WTC11 (cell line): Measurements from ENCODE around the gene NEDD4. TPM values are rescaled to one million over a fixed set of nuclear protein-coding genes. Genes with fewer than 3 reads are reported as not detected.
"Not testable (repeated sequence)": the region's sequence is repeated elsewhere in the genome, so short reads cannot be mapped to it uniquely, and the experiment has no call there.

ENCODE experiments used
- ATAC-seq: fragments of 200-7000 bp; cut with Tn5 transposase; 2 replicates; pipeline ENCODE4 v1.10.0; 2021; ENCODE audit warnings: mild to moderate bottlenecking, moderate library complexity
- CTCF ChIA-PET: fragments of 300-600 bp; sonication (Branson Sonifier 250); formaldehyde crosslinking; loops from one replicate; lab custom pipeline; 2021; ENCODE audit warnings: antibody characterized with exemption; lab: Charles Lee
- POLR2A ChIA-PET: fragments of 350-600 bp; sonication (Branson Sonifier 250); formaldehyde crosslinking; loops from one replicate; lab custom pipeline; 2021; ENCODE audit warnings: antibody characterized with exemption; lab: Charles Lee
- DNase-seq: peaks from one replicate; pipeline ENCODE4 v3.0.0; 2021; ENCODE audit warnings: low spot score
- H3K27ac Mint-ChIP-seq: 2 replicates; pipeline ENCODE4 v1.8.0; 2021; ENCODE audit warnings: mixed read lengths
- H3K27me3 Mint-ChIP-seq: 2 replicates; pipeline ENCODE4 v1.8.0; 2021; ENCODE audit warnings: low read depth, mild to moderate bottlenecking, moderate library complexity, mixed read lengths
- H3K36me3 Mint-ChIP-seq: 2 replicates; pipeline ENCODE4 v1.8.0; 2021; ENCODE audit warnings: mixed read lengths
- H3K4me1 Mint-ChIP-seq: 2 replicates; pipeline ENCODE4 v1.8.0; 2022; ENCODE audit warnings: mixed read lengths
- H3K4me3 Mint-ChIP-seq: 2 replicates; pipeline ENCODE4 v1.8.0; 2021; ENCODE audit warnings: mild to moderate bottlenecking, moderate library complexity, mixed read lengths
- H3K9me3 Mint-ChIP-seq: 2 replicates; pipeline ENCODE4 v1.8.0; 2021; ENCODE audit warnings: mixed read lengths
- AFF4 ChIP-seq: sonication (generic); formaldehyde crosslinking; IDR thresholded peaks from 2 replicates; pipeline ENCODE4 v1.8.1; 2023; ENCODE audit warnings: mild to moderate bottlenecking, missing genetic modification reagents, borderline replicate concordance
- CTCF ChIP-seq: fragments of 200-600 bp; IDR thresholded peaks from 2 replicates; pipeline ENCODE4 v1.8.0; 2022; ENCODE audit warnings: antibody characterized with exemption
- EMX1 ChIP-seq: fragments of 250-450 bp; sonication (Bioruptor Pico); IDR thresholded peaks from 2 replicates; pipeline ENCODE4 v1.8.0; 2021; ENCODE audit warnings: mild to moderate bottlenecking
- FOXK1 ChIP-seq: sonication (generic); formaldehyde crosslinking; IDR thresholded peaks from 2 replicates; pipeline ENCODE4 v1.8.0; 2022; ENCODE audit warnings: mild to moderate bottlenecking, moderate library complexity, missing genetic modification reagents
- KAT7 ChIP-seq: sonication (generic); formaldehyde crosslinking; IDR thresholded peaks from 2 replicates; pipeline ENCODE4 v1.8.1; 2023; ENCODE audit warnings: missing genetic modification reagents, mild to moderate bottlenecking, borderline replicate concordance
- MYBL2 ChIP-seq: sonication (generic); formaldehyde crosslinking; IDR thresholded peaks from 2 replicates; pipeline ENCODE4 v1.8.1; 2023; ENCODE audit warnings: mild to moderate bottlenecking, moderate library complexity, missing genetic modification reagents
- STAT6 ChIP-seq: sonication (generic); formaldehyde crosslinking; conservative IDR thresholded peaks from 2 replicates; pipeline ENCODE4 v1.8.1; 2023; ENCODE audit warnings: mild to moderate bottlenecking, low read depth, missing genetic modification reagents, moderate library complexity
- TCF7 ChIP-seq: sonication (generic); formaldehyde crosslinking; IDR thresholded peaks from 2 replicates; pipeline ENCODE4 v1.8.0; 2022; ENCODE audit warnings: mild to moderate bottlenecking, low read depth, missing genetic modification reagents, moderate library complexity
- ZNF138 ChIP-seq: sonication (generic); formaldehyde crosslinking; conservative IDR thresholded peaks from 2 replicates; pipeline ENCODE4 v1.8.1; 2022; ENCODE audit warnings: mild to moderate bottlenecking, moderate library complexity, missing genetic modification reagents
- ZNF512 ChIP-seq: sonication (generic); formaldehyde crosslinking; IDR thresholded peaks from 2 replicates; pipeline ENCODE4 v1.8.1; 2022; ENCODE audit warnings: missing genetic modification reagents, borderline replicate concordance
- total RNA-seq: library from RNA; stranded (reverse); gene quantifications from 3 replicates; pipeline ENCODE4 v1.2.3, GENCODE V29; 2021
- TF ChIP-seq, protein P1 (sequence below): sonication (generic); formaldehyde crosslinking; IDR thresholded peaks from 2 replicates; pipeline ENCODE4 v1.8.0; 2022; ENCODE audit warnings: mild to moderate bottlenecking, missing genetic modification reagents

The NEDD4 gene
- total RNA-seq, 1 experiment from 2014 or later, result 4.5 TPM

DNA sequence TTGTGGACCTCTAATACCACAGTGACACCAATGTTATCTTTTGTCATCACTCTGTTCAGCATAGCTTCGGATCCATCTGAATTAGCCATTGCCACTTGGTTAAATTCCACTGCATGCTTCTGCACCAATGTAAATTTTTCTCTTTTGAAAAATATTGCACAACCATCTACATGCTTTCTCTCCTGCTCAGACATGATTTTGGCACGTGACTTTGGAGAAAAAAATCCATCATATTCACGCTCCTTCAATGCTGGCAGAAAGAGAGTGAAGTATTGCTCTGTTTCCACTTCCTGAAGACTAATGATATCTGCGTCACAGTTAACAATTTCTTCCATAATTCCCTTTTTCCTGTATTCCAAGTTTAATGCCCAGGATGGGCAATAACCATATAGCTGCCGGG is 13.0 kb upstream of the NEDD4 start:
- H3K9me3 Mint-ChIP-seq, H3K36me3 Mint-ChIP-seq, DNase-seq, H3K27ac Mint-ChIP-seq, H3K4me1 Mint-ChIP-seq, POLR2A ChIA-PET, ATAC-seq: not testable (repeated sequence)
- Mint-ChIP-seq H3K27me3 (peaks cover 28% of the 10 kb centered on the region), H3K4me3 (peak overlapping the region; percentile 68)
- CTCF ChIA-PET, result interaction anchor here (1.4 kb wide), 1 partner anchor 13 kb away, joined by 4 read pairs; the partner anchor contains the start of gene NEDD4

GRCh38 chr15:56004281-56004680 is 10.9 kb upstream of the NEDD4 start:
- CTCF ChIA-PET, DNase-seq, H3K27ac Mint-ChIP-seq, H3K36me3 Mint-ChIP-seq, H3K4me1 Mint-ChIP-seq, H3K4me3 Mint-ChIP-seq, H3K9me3 Mint-ChIP-seq, ATAC-seq, POLR2A ChIA-PET: not testable (repeated sequence)
- H3K27me3 Mint-ChIP-seq, result peaks cover 28% of the 10 kb centered on the region

DNA sequence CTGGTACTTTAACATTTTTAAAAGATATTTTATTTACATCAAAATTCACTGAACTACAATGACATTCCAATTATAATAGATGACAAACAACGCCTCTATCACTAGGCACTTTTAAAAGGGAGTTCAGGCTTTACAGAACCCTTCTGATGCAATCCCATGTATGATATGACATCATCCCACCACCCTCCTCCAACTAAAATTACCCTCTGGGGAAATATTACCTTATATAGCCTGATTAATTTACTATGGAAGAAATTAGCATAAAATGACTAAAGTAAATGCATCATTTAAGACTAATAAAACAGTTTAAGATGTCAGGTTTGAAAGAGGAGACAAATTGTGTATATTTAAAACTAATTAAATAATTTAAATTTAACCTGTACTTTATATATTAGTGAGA is 10.4 kb upstream of the NEDD4 start:
- H3K4me1 Mint-ChIP-seq, CTCF ChIA-PET, POLR2A ChIA-PET, H3K36me3 Mint-ChIP-seq, ATAC-seq, H3K27ac Mint-ChIP-seq, DNase-seq, H3K9me3 Mint-ChIP-seq, H3K4me3 Mint-ChIP-seq: not testable (repeated sequence)
- peaks cover 25% of the 10 kb centered on the region for H3K27me3 Mint-ChIP-seq

GRCh38 chr15:56003277-56003676 is 9.9 kb upstream of the NEDD4 start:
- CTCF ChIA-PET, DNase-seq, H3K27ac Mint-ChIP-seq, H3K9me3 Mint-ChIP-seq, ATAC-seq, H3K4me1 Mint-ChIP-seq, POLR2A ChIA-PET, H3K36me3 Mint-ChIP-seq, H3K4me3 Mint-ChIP-seq: not testable (repeated sequence)
- peaks cover 25% of the 10 kb centered on the region for H3K27me3 Mint-ChIP-seq

- peaks cover 2% of the 10 kb centered on the region; the same call in 1 of the 2 replicates for H3K4me1 Mint-ChIP-seq
- ATAC-seq, result no peak
- ChIA-PET CTCF (interaction anchor here (1.1 kb wide), 1 partner anchor 8 kb away, joined by 4 read pairs; no protein-coding TSS in a partner anchor), POLR2A (no interaction called here)
- no peak for DNase-seq
- H3K9me3 Mint-ChIP-seq, result no peaks in the 10 kb centered on the region
- H3K36me3 Mint-ChIP-seq, result no peaks in the 10 kb centered on the region
- no peak overlapping the region for H3K27ac Mint-ChIP-seq
- no peak overlapping the region for H3K4me3 Mint-ChIP-seq
- TF ChIP-seq STAT6 (CRISPR knock-in tag) (no peak), TCF7 (CRISPR knock-in tag) (no peak), KAT7 (CRISPR knock-in tag) (no peak), ZNF512 (CRISPR knock-in tag) (no peak), ZNF138 (no peak), EMX1 (no peak)
- TF ChIP-seq, all 79 proteins: peak for 0
- H3K27me3 Mint-ChIP-seq, result peaks cover 19% of the 10 kb centered on the region
These were observed 8.2 kb upstream of the NEDD4 start for GRCh38 chr15:56001471-56002078.

DNA sequence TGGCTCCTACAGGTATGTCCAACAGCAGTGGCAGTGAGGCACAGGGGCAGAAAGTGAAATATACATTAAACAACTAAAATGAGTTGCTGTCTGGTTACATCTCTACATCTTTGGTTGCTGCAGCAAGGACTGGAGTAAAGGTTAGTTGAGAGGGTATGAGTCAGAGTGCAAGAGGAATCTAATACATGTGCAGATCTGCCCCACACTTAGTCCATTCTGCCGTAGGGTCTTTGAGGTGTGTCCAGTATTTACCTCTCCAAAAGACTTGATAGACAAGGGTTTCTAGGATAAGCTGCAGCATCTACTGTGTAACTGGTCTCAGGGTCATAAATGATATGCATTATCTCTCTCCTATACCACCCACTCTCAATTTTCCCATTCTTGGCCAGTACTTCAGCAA is 6.2 kb upstream of the NEDD4 start:
- no peak for DNase-seq
- Mint-ChIP-seq H3K4me3 (no peak overlapping the region), H3K27me3 (peaks cover 21% of the 10 kb centered on the region), H3K9me3 (no peaks in the 10 kb centered on the region), H3K27ac (no peak overlapping the region), H3K4me1 (no peaks in the 10 kb centered on the region), H3K36me3 (no peaks in the 10 kb centered on the region)
- ChIA-PET CTCF (no interaction called here), POLR2A (no interaction called here)
- no peak for ATAC-seq
- TF ChIP-seq AFF4 (CRISPR knock-in tag), result no peak
- TF ChIP-seq, protein P1, sequence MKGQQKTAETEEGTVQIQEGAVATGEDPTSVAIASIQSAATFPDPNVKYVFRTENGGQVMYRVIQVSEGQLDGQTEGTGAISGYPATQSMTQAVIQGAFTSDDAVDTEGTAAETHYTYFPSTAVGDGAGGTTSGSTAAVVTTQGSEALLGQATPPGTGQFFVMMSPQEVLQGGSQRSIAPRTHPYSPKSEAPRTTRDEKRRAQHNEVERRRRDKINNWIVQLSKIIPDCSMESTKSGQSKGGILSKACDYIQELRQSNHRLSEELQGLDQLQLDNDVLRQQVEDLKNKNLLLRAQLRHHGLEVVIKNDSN (CRISPR knock-in tag), result no peak
- no peak for TF ChIP-seq FOXK1 (CRISPR knock-in tag)
- no peak for TF ChIP-seq CTCF
- no peak for TF ChIP-seq MYBL2 (CRISPR knock-in tag)
